Keratinocyte (primary cell): ENCODE data around the gene PTPRR. TPM values are rescaled to one million over a fixed set of nuclear protein-coding genes. Genes with fewer than 3 reads are reported as not detected.

Source experiments
- DNase-seq: peaks from one replicate; pipeline ENCODE4 v3.0.0-alpha.2; 2011; ENCODE audit warnings: low read depth, missing footprints, low spot score
- FAIRE-seq: peaks from 2 replicates; lab custom pipeline; 2011; peaks lifted over from hg19 to GRCh38; lab: Jason Lieb, UNC
- H2AFZ ChIP-seq: 2 replicates; pipeline ENCODE4 v1.6.0; 2012; ENCODE audit warnings: low read length, control low read depth, inconsistent platforms; ENCODE audit not compliant: control insufficient read depth
- H3K27ac ChIP-seq: 2 replicates; pipeline ENCODE4 v1.5.1; 2011; ENCODE audit warnings: low read length; ENCODE audit not compliant: control insufficient read depth, insufficient read depth
- H3K27me3 ChIP-seq: 3 replicates; pipeline ENCODE4 v1.6.0; 2011; ENCODE audit warnings: low read length; ENCODE audit not compliant: control insufficient read depth, insufficient read depth; ENCODE audit errors: extremely low read depth
- H3K36me3 ChIP-seq, 2 experiments: 2 replicates in 1 of 2; 3 replicates in 1 of 2; pipeline ENCODE4 v1.5.1; 2011; ENCODE audit warnings: low read length in 2 of 2, mild to moderate bottlenecking in 1 of 2; ENCODE audit not compliant: control insufficient read depth in 2 of 2, insufficient read depth in 2 of 2; ENCODE audit errors: extremely low read depth in 1 of 2
- H3K4me1 ChIP-seq: 3 replicates; pipeline ENCODE4 v1.5.1; 2011; ENCODE audit warnings: low read length; ENCODE audit not compliant: control insufficient read depth, insufficient read depth; ENCODE audit errors: extremely low read depth
- H3K4me2 ChIP-seq: 3 replicates; pipeline ENCODE4 v1.6.0; 2011; ENCODE audit warnings: low read depth, low read length; ENCODE audit not compliant: control insufficient read depth, insufficient read depth; ENCODE audit errors: extremely low read depth
- H3K4me3 ChIP-seq, 3 experiments: fragments of 200-600 bp in 1 of 3; sonication (generic) in 1 of 3; 2 replicates in 2 of 3; 3 replicates in 1 of 3; pipeline ENCODE4 v1.5.1; 2011 to 2016; ENCODE audit warnings: low read length in 3 of 3, mild to moderate bottlenecking in 3 of 3, control low read depth in 2 of 3, inconsistent platforms in 1 of 3, low read depth in 1 of 3, mixed read lengths in 1 of 3, mixed run types in 1 of 3, moderate library complexity in 1 of 3; ENCODE audit not compliant: control insufficient read depth in 2 of 3, insufficient read depth in 2 of 3; ENCODE audit errors: extremely low read depth in 1 of 3
- H3K79me2 ChIP-seq: 2 replicates; pipeline ENCODE4 v1.6.0; 2012; ENCODE audit warnings: low read length; ENCODE audit not compliant: control insufficient read depth, insufficient read depth
- H3K9ac ChIP-seq: 3 replicates; pipeline ENCODE4 v1.6.0; 2011; ENCODE audit warnings: low read length; ENCODE audit not compliant: control insufficient read depth, insufficient read depth; ENCODE audit errors: extremely low read depth
- H3K9me1 ChIP-seq: 3 replicates; pipeline ENCODE4 v1.6.0; 2011; ENCODE audit warnings: low read length; ENCODE audit not compliant: control insufficient read depth, insufficient read depth; ENCODE audit errors: extremely low read depth
- H3K9me3 ChIP-seq: 2 replicates; pipeline ENCODE4 v1.5.1; 2012; ENCODE audit warnings: low read depth, low read length; ENCODE audit not compliant: control insufficient read depth
- H4K20me1 ChIP-seq: 3 replicates; pipeline ENCODE4 v1.6.0; 2011; ENCODE audit warnings: low read length; ENCODE audit not compliant: control insufficient read depth, insufficient read depth; ENCODE audit errors: extremely low read depth
- CTCF ChIP-seq, 3 experiments: IDR thresholded peaks in 1 of 3; conservative IDR thresholded peaks in 1 of 3; optimal IDR thresholded peaks in 1 of 3; 2 replicates in 2 of 3; 3 replicates in 1 of 3; pipeline versions ENCODE3 to v1.5.1; 2011; ENCODE audit warnings: low read length in 3 of 3, mild to moderate bottlenecking in 3 of 3, moderate library complexity in 2 of 3, control low read depth in 1 of 3, inconsistent platforms in 1 of 3; ENCODE audit not compliant: insufficient read depth in 2 of 3; ENCODE audit errors: extremely low read depth in 1 of 3
- EZH2 ChIP-seq: IDR thresholded peaks from one replicate; pipeline ENCODE4 v1.6.1; 2012; ENCODE audit warnings: inconsistent platforms, mild to moderate bottlenecking, low read length, moderate library complexity
- dilution Hi-C: fragments of 300-500 bp; cut with MboI; formaldehyde crosslinking; loops from one replicate; pipeline ENCODE4 v1.7.0; 2020; ENCODE audit warnings: low sequenced_read_pairs; ENCODE audit not compliant: extremely low pct_ligation_motif_present
- polyA plus RNA-seq, 5 experiments: library from polyadenylated mRNA; depleted of rRNA in 3 of 5; stranded (reverse) in 3 of 5; stranded (forward) in 1 of 5; unstranded in 1 of 5; fragments of >200 nt; gene quantifications; 1 replicate in 1 of 5; 2 replicates in 3 of 5; 3 replicates in 1 of 5; pipeline versions ENCODE4 v1.2.1 to v1.2.3, GENCODE V29; 2011 to 2012; ENCODE audit warnings: missing spikeins in 2 of 5, low read depth in 1 of 5, low replicate concordance in 1 of 5

Gene PTPRR
- polyA plus RNA-seq, 1 donor (not counting 4 experiments of a cell fraction or from before 2014, with no cell fraction given): 3.1 TPM

- DNase-seq: no peak
- H3K27ac ChIP-seq: no peak overlapping the region
- no peak overlapping the region for H3K9ac ChIP-seq
- no peaks in the 10 kb centered on the region for H3K27me3 ChIP-seq
- TF ChIP-seq EZH2 (no peak), CTCF (optimal IDR thresholded peaks at IDR 0.05 in 1 of 3, IDR thresholded peaks at IDR 0.05 in 1 of 3, conservative IDR thresholded peaks at IDR 0.05 in 1 of 3; ENCODE audit: extremely low read depth in 1 of 3, insufficient read depth in 2 of 3, low read length in 3 of 3) (no peak)
- H3K9me3 ChIP-seq: no peaks in the 10 kb centered on the region
- H3K79me2 ChIP-seq: no peaks in the 10 kb centered on the region
- H4K20me1 ChIP-seq: no peaks in the 10 kb centered on the region
- no peaks in the 10 kb centered on the region for H3K36me3 ChIP-seq
- H3K4me3 ChIP-seq: no peak overlapping the region
- no peaks in the 10 kb centered on the region for H3K4me1 ChIP-seq
- H2AFZ ChIP-seq: no peak overlapping the region
- dilution Hi-C loops: no loop called here
- no peak overlapping the region for H3K4me2 ChIP-seq
- FAIRE-seq: no peak
- H3K9me1 ChIP-seq: no peaks in the 10 kb centered on the region
Measured at GRCh38 chr12:70963081-70963660, 42.6 kb upstream of the PTPRR start.

DNA sequence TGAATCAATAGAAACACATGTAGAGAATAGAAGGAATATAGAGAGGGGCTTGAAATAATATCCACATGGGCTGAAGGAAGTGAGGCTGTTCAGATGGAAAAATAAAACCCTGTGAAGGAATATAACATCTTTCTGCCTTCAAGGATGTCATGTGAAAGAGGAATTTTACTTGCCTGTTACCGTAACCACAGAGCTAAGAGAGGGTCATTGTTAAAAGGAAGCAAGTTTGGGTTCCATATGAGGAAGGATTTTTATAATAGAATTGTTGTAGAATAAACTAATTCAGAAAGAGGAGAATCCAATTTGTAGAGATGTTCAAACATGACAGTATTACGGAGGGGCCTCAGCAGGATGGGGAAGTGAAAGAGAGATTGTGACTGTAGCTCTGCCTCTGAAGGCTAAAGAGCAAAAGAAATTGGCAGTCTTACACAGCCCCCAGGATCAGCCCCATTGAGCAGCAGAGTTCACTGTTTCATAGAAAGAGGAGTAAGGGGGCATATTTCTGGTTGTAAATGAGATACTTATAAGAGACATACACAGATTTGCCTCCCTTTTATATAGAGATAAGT, 41.8 kb upstream of the PTPRR start:
- H2AFZ ChIP-seq: no peak overlapping the region
- TF ChIP-seq EZH2 (no peak), CTCF (optimal IDR thresholded peaks at IDR 0.05 in 1 of 3, IDR thresholded peaks at IDR 0.05 in 1 of 3, conservative IDR thresholded peaks at IDR 0.05 in 1 of 3; ENCODE audit: extremely low read depth in 1 of 3, insufficient read depth in 2 of 3, low read length in 3 of 3) (no peak)
- dilution Hi-C loops: no loop called here

More for the DNA sequence above, 41.8 kb upstream of the PTPRR start:
- H3K9me3 ChIP-seq: no peaks in the 10 kb centered on the region
- DNase-seq: no peak
- H3K9me1 ChIP-seq: no peaks in the 10 kb centered on the region
- no peaks in the 10 kb centered on the region for H3K27me3 ChIP-seq
- H3K4me1 ChIP-seq: no peaks in the 10 kb centered on the region
- no peaks in the 10 kb centered on the region for H3K79me2 ChIP-seq
- no peak overlapping the region for H3K27ac ChIP-seq
- H3K4me3 ChIP-seq: no peak overlapping the region
- no peak for FAIRE-seq
- no peaks in the 10 kb centered on the region for H3K36me3 ChIP-seq
- H3K4me2 ChIP-seq: no peak overlapping the region
- no peaks in the 10 kb centered on the region for H4K20me1 ChIP-seq
- H3K9ac ChIP-seq: no peak overlapping the region
